ENCODE data around the gene IGSF21. TPM values are rescaled to one million over a fixed set of nuclear protein-coding genes. Genes with fewer than 3 reads are reported as not detected.

IGSF21 gene
- total and polyA plus RNA-seq, 4 donors: 0.31 to 1.5 (median 0.88) TPM

DNA sequence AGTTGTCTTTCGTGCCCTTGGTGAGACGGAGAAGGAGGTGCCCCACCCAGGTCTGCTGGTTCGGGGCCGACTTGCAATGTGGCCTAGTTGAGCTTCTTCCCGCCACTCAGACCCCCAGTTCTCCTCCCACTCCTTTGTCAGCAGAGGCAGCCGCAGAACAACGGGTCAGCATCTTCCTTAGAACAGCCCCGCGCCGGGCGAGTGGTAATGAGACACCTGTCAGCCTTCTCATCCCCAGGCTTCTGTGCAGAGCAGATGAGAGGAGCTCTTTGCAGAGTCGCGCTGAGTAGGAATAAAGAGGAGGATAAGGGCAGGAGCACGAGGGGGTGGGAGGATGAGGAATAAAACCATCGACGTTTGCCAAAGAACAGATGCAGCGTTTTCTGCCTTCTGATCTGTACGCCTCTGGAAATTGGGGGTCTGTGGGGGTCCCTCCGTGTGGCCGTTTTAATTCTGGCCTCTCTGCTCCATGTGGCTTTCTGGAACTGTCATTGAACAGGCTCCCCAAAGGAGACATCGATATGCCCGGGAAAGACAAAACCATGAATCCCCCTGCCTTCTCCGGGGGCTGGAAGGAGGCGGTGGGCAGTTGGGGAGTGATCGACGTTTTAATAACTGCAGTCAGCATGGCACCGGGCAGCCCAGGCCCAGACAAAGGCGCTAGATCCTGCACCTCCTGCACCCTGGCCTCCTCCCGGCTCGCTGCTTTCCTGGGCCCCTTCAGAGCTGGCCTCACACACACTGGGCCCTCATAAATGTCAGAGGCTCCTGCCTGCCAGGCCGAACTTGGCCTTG is 27.5 kb upstream of the IGSF21 start:
- TF ChIP-seq HNF4G (IDR thresholded peaks at IDR 0.05) (no peak), FOXA2 (IDR thresholded peaks at IDR 0.05) (no peak), YY1 (IDR thresholded peaks at IDR 0.05) (no peak)
- TF ChIP-seq, protein P1, sequence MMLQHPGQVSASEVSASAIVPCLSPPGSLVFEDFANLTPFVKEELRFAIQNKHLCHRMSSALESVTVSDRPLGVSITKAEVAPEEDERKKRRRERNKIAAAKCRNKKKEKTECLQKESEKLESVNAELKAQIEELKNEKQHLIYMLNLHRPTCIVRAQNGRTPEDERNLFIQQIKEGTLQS (IDR thresholded peaks at IDR 0.05): no peak
- TF ChIP-seq, protein P2, sequence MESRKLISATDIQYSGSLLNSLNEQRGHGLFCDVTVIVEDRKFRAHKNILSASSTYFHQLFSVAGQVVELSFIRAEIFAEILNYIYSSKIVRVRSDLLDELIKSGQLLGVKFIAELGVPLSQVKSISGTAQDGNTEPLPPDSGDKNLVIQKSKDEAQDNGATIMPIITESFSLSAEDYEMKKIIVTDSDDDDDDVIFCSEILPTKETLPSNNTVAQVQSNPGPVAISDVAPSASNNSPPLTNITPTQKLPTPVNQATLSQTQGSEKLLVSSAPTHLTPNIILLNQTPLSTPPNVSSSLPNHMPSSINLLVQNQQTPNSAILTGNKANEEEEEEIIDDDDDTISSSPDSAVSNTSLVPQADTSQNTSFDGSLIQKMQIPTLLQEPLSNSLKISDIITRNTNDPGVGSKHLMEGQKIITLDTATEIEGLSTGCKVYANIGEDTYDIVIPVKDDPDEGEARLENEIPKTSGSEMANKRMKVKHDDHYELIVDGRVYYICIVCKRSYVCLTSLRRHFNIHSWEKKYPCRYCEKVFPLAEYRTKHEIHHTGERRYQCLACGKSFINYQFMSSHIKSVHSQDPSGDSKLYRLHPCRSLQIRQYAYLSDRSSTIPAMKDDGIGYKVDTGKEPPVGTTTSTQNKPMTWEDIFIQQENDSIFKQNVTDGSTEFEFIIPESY (IDR thresholded peaks at IDR 0.05): no peak
- WGBS: 77% methylated on average over 31 of the region's 31 CpGs
- H3K36me3 ChIP-seq (ENCODE audit: control insufficient read depth in 4 of 4, insufficient read depth in 3 of 4, low read depth in 1 of 4, low read length in 3 of 4): no peaks in the 10 kb centered on the region
- H3K9ac ChIP-seq (ENCODE audit: low read depth in 1 of 2, low read length in 2 of 2): no peak overlapping the region
- no peaks in the 10 kb centered on the region for H3K9me3 ChIP-seq (ENCODE audit: control insufficient read depth in 4 of 4, low read length in 3 of 4)
- no peak overlapping the region for H3K4me3 ChIP-seq (ENCODE audit: low read depth in 1 of 3, low read length in 3 of 3)
- no peaks in the 10 kb centered on the region for H3K4me1 ChIP-seq (ENCODE audit: control insufficient read depth in 4 of 4, insufficient read depth in 4 of 4, low read length in 3 of 4)
- peaks cover 0 to 2% (median 0%) of the 10 kb centered on the region in 4 donors for H3K27me3 ChIP-seq (ENCODE audit: control insufficient read depth in 4 of 4, insufficient read depth in 4 of 4, low read length in 3 of 4)
- no peak overlapping the region for H3K27ac ChIP-seq (ENCODE audit: low read depth in 1 of 2, low read length in 2 of 2)
- no peak for DNase-seq (ENCODE audit: low spot score)

DNA sequence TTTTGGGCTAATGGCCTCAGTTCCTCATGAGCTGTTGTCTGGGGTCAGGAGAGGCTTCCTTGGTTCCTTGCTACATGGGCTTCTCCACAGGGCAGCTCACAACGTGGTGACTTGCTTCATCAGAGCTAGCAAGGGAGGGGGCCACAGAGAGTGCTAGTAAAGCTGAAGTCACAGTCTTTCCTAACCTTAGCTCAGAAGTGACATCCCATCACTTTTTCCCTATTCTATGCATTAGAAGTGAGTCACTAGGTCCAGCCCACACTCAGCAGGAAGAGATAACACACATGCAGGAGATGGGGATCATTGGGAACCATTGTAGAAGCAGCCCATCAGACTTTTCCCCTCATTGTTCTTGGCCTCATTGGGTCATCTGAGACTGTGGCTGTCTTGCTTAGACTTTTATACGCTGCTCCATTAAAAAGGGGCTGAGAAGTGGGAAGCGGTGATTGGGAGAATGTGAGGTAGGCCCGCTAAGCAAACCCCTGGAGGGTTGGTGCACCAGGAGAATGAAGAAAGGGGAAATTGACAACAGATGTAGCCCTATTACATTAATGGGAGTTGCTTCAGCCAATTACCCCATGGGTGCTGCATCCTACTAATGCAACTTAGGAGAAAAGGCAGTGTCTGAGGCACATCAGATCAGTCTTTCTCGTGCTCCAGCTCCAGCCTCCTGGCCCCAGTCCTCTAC is 22.1 kb upstream of the IGSF21 start:
- no peaks in the 10 kb centered on the region for H3K4me1 ChIP-seq (ENCODE audit: control insufficient read depth in 4 of 4, insufficient read depth in 4 of 4, low read length in 3 of 4)
- H3K36me3 ChIP-seq (ENCODE audit: control insufficient read depth in 4 of 4, insufficient read depth in 3 of 4, low read depth in 1 of 4, low read length in 3 of 4): no peaks in the 10 kb centered on the region
- TF ChIP-seq RXRA (IDR thresholded peaks at IDR 0.05) (no peak), CTCF (IDR thresholded peaks at IDR 0.05; ENCODE audit: low read depth, low read length, missing input control) (no peak), HNF4A (conservative IDR thresholded peaks at IDR 0.05) (no peak), SP1 (IDR thresholded peaks at IDR 0.05) (no peak), YY1 (IDR thresholded peaks at IDR 0.05) (no peak), FOXA1 (IDR thresholded peaks at IDR 0.05) (no peak), GABPA (IDR thresholded peaks at IDR 0.05 in 1 of 2, conservative IDR thresholded peaks at IDR 0.05 in 1 of 2) (no peak), FOXA2 (IDR thresholded peaks at IDR 0.05) (no peak), EGR1 (IDR thresholded peaks at IDR 0.05; ENCODE audit: low read depth in 2 of 2) (no peak), JUND (IDR thresholded peaks at IDR 0.05) (no peak), MAX (IDR thresholded peaks at IDR 0.05) (no peak), NR2F2 (IDR thresholded peaks at IDR 0.05) (no peak), TAF1 (conservative IDR thresholded peaks at IDR 0.05) (no peak), HNF4G (IDR thresholded peaks at IDR 0.05) (no peak), RAD21 (IDR thresholded peaks at IDR 0.05) (no peak)
- TF ChIP-seq, protein P1 (IDR thresholded peaks at IDR 0.05): no peak
- TF ChIP-seq, protein P2 (IDR thresholded peaks at IDR 0.05): no peak
- TF ChIP-seq, protein P3, sequence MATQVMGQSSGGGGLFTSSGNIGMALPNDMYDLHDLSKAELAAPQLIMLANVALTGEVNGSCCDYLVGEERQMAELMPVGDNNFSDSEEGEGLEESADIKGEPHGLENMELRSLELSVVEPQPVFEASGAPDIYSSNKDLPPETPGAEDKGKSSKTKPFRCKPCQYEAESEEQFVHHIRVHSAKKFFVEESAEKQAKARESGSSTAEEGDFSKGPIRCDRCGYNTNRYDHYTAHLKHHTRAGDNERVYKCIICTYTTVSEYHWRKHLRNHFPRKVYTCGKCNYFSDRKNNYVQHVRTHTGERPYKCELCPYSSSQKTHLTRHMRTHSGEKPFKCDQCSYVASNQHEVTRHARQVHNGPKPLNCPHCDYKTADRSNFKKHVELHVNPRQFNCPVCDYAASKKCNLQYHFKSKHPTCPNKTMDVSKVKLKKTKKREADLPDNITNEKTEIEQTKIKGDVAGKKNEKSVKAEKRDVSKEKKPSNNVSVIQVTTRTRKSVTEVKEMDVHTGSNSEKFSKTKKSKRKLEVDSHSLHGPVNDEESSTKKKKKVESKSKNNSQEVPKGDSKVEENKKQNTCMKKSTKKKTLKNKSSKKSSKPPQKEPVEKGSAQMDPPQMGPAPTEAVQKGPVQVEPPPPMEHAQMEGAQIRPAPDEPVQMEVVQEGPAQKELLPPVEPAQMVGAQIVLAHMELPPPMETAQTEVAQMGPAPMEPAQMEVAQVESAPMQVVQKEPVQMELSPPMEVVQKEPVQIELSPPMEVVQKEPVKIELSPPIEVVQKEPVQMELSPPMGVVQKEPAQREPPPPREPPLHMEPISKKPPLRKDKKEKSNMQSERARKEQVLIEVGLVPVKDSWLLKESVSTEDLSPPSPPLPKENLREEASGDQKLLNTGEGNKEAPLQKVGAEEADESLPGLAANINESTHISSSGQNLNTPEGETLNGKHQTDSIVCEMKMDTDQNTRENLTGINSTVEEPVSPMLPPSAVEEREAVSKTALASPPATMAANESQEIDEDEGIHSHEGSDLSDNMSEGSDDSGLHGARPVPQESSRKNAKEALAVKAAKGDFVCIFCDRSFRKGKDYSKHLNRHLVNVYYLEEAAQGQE (IDR thresholded peaks at IDR 0.05): no peak
- H3K4me3 ChIP-seq (ENCODE audit: low read depth in 1 of 3, low read length in 3 of 3): no peak overlapping the region
- H3K27ac ChIP-seq (ENCODE audit: low read depth in 1 of 2, low read length in 2 of 2): no peak overlapping the region
- H3K9me3 ChIP-seq (ENCODE audit: control insufficient read depth in 4 of 4, low read length in 3 of 4): no peaks in the 10 kb centered on the region
- WGBS: 69% methylated on average over 5 of the region's 5 CpGs
- no peak for DNase-seq (ENCODE audit: low spot score)
- H3K9ac ChIP-seq (ENCODE audit: low read depth in 1 of 2, low read length in 2 of 2): no peak overlapping the region
- H3K27me3 ChIP-seq (ENCODE audit: control insufficient read depth in 4 of 4, insufficient read depth in 4 of 4, low read length in 3 of 4): peaks cover 0 to 4% (median 1%) of the 10 kb centered on the region in 4 donors

Data from liver (tissue), 9 donors.